ENCODE data around the gene AGPAT3.
"Not testable (repeated sequence)": the region's sequence is repeated elsewhere in the genome, so short reads cannot be mapped to it uniquely, and the experiment has no call there.

Gene AGPAT3

DNA sequence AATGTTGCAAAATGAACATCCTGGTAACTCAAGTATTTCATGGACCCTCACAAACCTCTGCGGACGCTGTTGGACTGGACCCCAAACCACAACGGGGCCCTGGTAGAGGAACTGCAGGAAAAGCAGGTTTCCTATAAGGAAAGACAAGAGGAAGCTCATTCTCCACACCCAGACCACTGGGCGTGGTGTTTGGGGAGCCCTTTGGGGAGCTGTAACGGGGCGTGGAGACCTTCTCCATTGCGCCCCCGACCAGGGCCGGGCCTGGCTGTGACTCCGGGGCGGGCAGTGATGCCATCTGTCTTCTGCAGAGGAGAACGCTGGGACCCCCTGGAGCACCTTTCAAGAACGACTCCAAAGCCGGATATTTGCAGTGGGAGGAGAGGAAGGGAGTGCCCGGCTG lies 30.0 kb upstream of the AGPAT3 start:
- Histone ChIP-seq H3K4me3 (ENCODE audit: extremely low read depth, insufficient read depth, low read length, poor library complexity, severe bottlenecking) (no peak overlapping the region), H3K4me1 (ENCODE audit: control insufficient read depth, insufficient read depth, low read length, poor library complexity, severe bottlenecking) (no peaks in the 10 kb centered on the region), H3K9me3 (ENCODE audit: control insufficient read depth, low read length) (peaks cover 4% of the 10 kb centered on the region), H3K27ac (ENCODE audit: low read depth, low read length, severe bottlenecking) (no peak overlapping the region), H3K36me3 (ENCODE audit: control insufficient read depth, insufficient read depth, low read length) (no peaks in the 10 kb centered on the region)
- WGBS, 2 experiments (ENCODE audit: insufficient coverage in 2 of 2): 84 to 88% methylated on average over 13 to 14 of the region's 15 CpGs

- no peak overlapping the region for H3K4me3 ChIP-seq (ENCODE audit: extremely low read depth, insufficient read depth, low read length, poor library complexity, severe bottlenecking)
- H3K36me3 ChIP-seq (ENCODE audit: control insufficient read depth, insufficient read depth, low read length): no peaks in the 10 kb centered on the region
- H3K9me3 ChIP-seq (ENCODE audit: control insufficient read depth, low read length): peaks cover 4% of the 10 kb centered on the region
- no peaks in the 10 kb centered on the region for H3K4me1 ChIP-seq (ENCODE audit: control insufficient read depth, insufficient read depth, low read length, poor library complexity, severe bottlenecking)
- WGBS, 2 experiments (ENCODE audit: insufficient coverage in 2 of 2): 93% methylated on average over 4 of the region's 6 CpGs; no CpG with 5 or more reads in 1 of the 2 experiments
- H3K27ac ChIP-seq (ENCODE audit: low read depth, low read length, severe bottlenecking): no peak overlapping the region
Measured at GRCh38 chr21:43835861-43836260, 29.2 kb upstream of the AGPAT3 start.

DNA sequence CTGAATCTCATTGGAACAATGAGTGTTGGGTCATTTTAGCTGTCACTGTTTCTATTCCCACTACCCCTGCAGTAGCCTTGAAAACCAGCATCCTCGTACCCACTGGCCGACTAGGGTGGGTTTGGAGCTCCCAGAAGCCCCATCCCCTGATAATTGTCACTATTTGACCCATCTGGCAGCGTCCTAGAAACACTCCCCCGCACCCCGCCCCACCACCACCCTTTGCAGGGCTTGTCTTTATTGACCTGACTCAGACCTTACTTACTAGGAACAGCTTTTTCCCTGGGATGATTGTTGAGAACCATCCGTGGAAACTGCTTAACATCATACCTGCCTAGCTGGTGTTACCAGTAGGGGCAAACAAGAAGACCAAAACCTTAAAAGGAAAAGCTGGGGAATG lies 28.4 kb upstream of the AGPAT3 start:
- Histone ChIP-seq H3K9me3 (ENCODE audit: control insufficient read depth, low read length) (peaks cover 4% of the 10 kb centered on the region), H3K27ac (ENCODE audit: low read depth, low read length, severe bottlenecking) (no peak overlapping the region), H3K4me1 (ENCODE audit: control insufficient read depth, insufficient read depth, low read length, poor library complexity, severe bottlenecking) (no peaks in the 10 kb centered on the region)

DNA sequence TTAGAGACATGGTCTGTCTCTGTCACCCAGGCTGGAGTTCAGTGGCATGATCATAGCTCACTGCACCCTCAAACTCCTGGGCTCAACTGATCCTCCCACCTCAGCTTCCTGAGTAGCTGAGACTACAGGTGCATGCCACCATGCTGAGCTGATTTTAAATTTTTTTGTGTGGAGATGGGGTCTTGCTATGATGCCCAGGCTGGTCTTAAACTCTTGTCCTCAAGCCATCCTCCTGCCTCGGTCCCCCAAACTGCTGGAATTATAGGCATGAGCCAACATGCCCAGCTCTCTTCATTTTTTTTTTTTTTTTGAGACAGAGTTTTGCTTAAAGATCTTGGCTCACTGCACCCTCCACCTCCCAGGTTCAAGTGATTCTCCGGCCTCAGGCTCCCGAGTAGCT lies 24.8 kb upstream of the AGPAT3 start:
- no peak overlapping the region for H3K27ac ChIP-seq (ENCODE audit: low read depth, low read length, severe bottlenecking)
- H3K4me3 ChIP-seq (ENCODE audit: extremely low read depth, insufficient read depth, low read length, poor library complexity, severe bottlenecking): no peak overlapping the region
- WGBS, 2 experiments (ENCODE audit: insufficient coverage in 2 of 2): 90 to 100% methylated on average over 1 to 3 of the region's 3 CpGs
- no peaks in the 10 kb centered on the region for H3K4me1 ChIP-seq (ENCODE audit: control insufficient read depth, insufficient read depth, low read length, poor library complexity, severe bottlenecking)
- H3K36me3 ChIP-seq (ENCODE audit: control insufficient read depth, insufficient read depth, low read length): no peaks in the 10 kb centered on the region
- no peaks in the 10 kb centered on the region for H3K9me3 ChIP-seq (ENCODE audit: control insufficient read depth, low read length)

More for the DNA sequence above, 28.4 kb upstream of the AGPAT3 start:
- 81 to 87% methylated on average over 3 to 6 of the region's 6 CpGs for WGBS, 2 experiments (ENCODE audit: insufficient coverage in 2 of 2)
- no peaks in the 10 kb centered on the region for H3K36me3 ChIP-seq (ENCODE audit: control insufficient read depth, insufficient read depth, low read length)
- H3K4me3 ChIP-seq (ENCODE audit: extremely low read depth, insufficient read depth, low read length, poor library complexity, severe bottlenecking): no peak overlapping the region

- H3K36me3 ChIP-seq (ENCODE audit: control insufficient read depth, insufficient read depth, low read length): no peaks in the 10 kb centered on the region
- no peak overlapping the region for H3K4me3 ChIP-seq (ENCODE audit: extremely low read depth, insufficient read depth, low read length, poor library complexity, severe bottlenecking)
- WGBS, 2 experiments (ENCODE audit: insufficient coverage in 2 of 2): 100% methylated on average over 1 of the region's 2 CpGs; no CpG with 5 or more reads in 1 of the 2 experiments
- no peaks in the 10 kb centered on the region for H3K4me1 ChIP-seq (ENCODE audit: control insufficient read depth, insufficient read depth, low read length, poor library complexity, severe bottlenecking)
- H3K27ac ChIP-seq (ENCODE audit: low read depth, low read length, severe bottlenecking): no peak overlapping the region
- no peaks in the 10 kb centered on the region for H3K9me3 ChIP-seq (ENCODE audit: control insufficient read depth, low read length)
Measured at GRCh38 chr21:43842742-43843141, 22.3 kb upstream of the AGPAT3 start.

DNA sequence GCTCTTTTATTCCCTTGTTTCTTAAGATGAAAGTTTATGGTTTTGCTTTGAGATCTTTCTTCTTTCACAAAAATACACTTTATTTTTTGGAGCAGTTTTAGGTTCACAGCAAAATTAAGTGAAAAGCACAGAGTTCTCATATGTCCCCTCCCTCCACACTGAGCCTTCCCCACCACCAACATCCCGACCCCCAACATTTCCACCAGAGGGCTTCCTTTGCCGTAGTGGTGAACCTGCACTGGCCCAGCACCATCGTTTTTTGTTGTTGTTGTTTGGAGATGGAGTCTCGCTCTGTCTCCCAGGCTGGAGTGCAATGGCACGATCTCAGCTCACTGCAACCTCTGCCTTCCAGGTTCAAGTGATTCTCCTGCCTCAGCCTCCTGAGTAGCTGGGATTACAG lies 20.1 kb upstream of the AGPAT3 start:
- not testable (repeated sequence) for H3K27ac ChIP-seq (ENCODE audit: low read depth, low read length, severe bottlenecking); H3K4me1 ChIP-seq (ENCODE audit: control insufficient read depth, insufficient read depth, low read length, poor library complexity, severe bottlenecking); H3K9me3 ChIP-seq (ENCODE audit: control insufficient read depth, low read length); H3K4me3 ChIP-seq (ENCODE audit: extremely low read depth, insufficient read depth, low read length, poor library complexity, severe bottlenecking); H3K36me3 ChIP-seq (ENCODE audit: control insufficient read depth, insufficient read depth, low read length)
- 57% methylated on average over 1 of the region's 5 CpGs; no CpG with 5 or more reads in 1 of the 2 experiments for whole genome bisulfite sequencing, 2 experiments (ENCODE audit: insufficient coverage in 2 of 2)

GRCh38 chr21:43845386-43845785 lies 19.6 kb upstream of the AGPAT3 start:
- no peak overlapping the region for H3K27ac ChIP-seq (ENCODE audit: low read depth, low read length, severe bottlenecking)
- no peaks in the 10 kb centered on the region for H3K9me3 ChIP-seq (ENCODE audit: control insufficient read depth, low read length)
- H3K4me3 ChIP-seq (ENCODE audit: extremely low read depth, insufficient read depth, low read length, poor library complexity, severe bottlenecking): no peak overlapping the region
- no peaks in the 10 kb centered on the region for H3K4me1 ChIP-seq (ENCODE audit: control insufficient read depth, insufficient read depth, low read length, poor library complexity, severe bottlenecking)
- H3K36me3 ChIP-seq (ENCODE audit: control insufficient read depth, insufficient read depth, low read length): no peaks in the 10 kb centered on the region
- 92 to 96% methylated on average over 13 of the region's 13 CpGs for whole genome bisulfite sequencing, 2 experiments (ENCODE audit: insufficient coverage in 2 of 2)

- 97% methylated on average over 5 of the region's 6 CpGs; no CpG with 5 or more reads in 1 of the 2 experiments for WGBS, 2 experiments (ENCODE audit: insufficient coverage in 2 of 2)
- H3K27ac ChIP-seq (ENCODE audit: low read depth, low read length, severe bottlenecking): no peak overlapping the region
Measured at GRCh38 chr21:43846430-43846829, 18.6 kb upstream of the AGPAT3 start.

GRCh38 chr21:43847301-43847700 lies 17.7 kb upstream of the AGPAT3 start:
- 95 to 97% methylated on average over 14 of the region's 14 CpGs for WGBS, 2 experiments (ENCODE audit: insufficient coverage in 2 of 2)
- H3K9me3 ChIP-seq (ENCODE audit: control insufficient read depth, low read length): no peaks in the 10 kb centered on the region
- no peaks in the 10 kb centered on the region for H3K36me3 ChIP-seq (ENCODE audit: control insufficient read depth, insufficient read depth, low read length)
- H3K4me1 ChIP-seq (ENCODE audit: control insufficient read depth, insufficient read depth, low read length, poor library complexity, severe bottlenecking): no peaks in the 10 kb centered on the region
- H3K27ac ChIP-seq (ENCODE audit: low read depth, low read length, severe bottlenecking): no peak overlapping the region
- no peak overlapping the region for H3K4me3 ChIP-seq (ENCODE audit: extremely low read depth, insufficient read depth, low read length, poor library complexity, severe bottlenecking)

More at GRCh38 chr21:43846430-43846829, 18.6 kb upstream of the AGPAT3 start:
- H3K36me3 ChIP-seq (ENCODE audit: control insufficient read depth, insufficient read depth, low read length): no peaks in the 10 kb centered on the region
- H3K4me1 ChIP-seq (ENCODE audit: control insufficient read depth, insufficient read depth, low read length, poor library complexity, severe bottlenecking): no peaks in the 10 kb centered on the region
- H3K9me3 ChIP-seq (ENCODE audit: control insufficient read depth, low read length): no peaks in the 10 kb centered on the region
- H3K4me3 ChIP-seq (ENCODE audit: extremely low read depth, insufficient read depth, low read length, poor library complexity, severe bottlenecking): no peak overlapping the region

- H3K27ac ChIP-seq (ENCODE audit: low read depth, low read length, severe bottlenecking): no peak overlapping the region
- no peaks in the 10 kb centered on the region for H3K4me1 ChIP-seq (ENCODE audit: control insufficient read depth, insufficient read depth, low read length, poor library complexity, severe bottlenecking)
- H3K4me3 ChIP-seq (ENCODE audit: extremely low read depth, insufficient read depth, low read length, poor library complexity, severe bottlenecking): no peak overlapping the region
- H3K36me3 ChIP-seq (ENCODE audit: control insufficient read depth, insufficient read depth, low read length): no peaks in the 10 kb centered on the region
- WGBS, 2 experiments (ENCODE audit: insufficient coverage in 2 of 2): 91 to 96% methylated on average over 8 to 10 of the region's 10 CpGs
- no peaks in the 10 kb centered on the region for H3K9me3 ChIP-seq (ENCODE audit: control insufficient read depth, low read length)
Measured at GRCh38 chr21:43848771-43849170, 16.3 kb upstream of the AGPAT3 start.

- WGBS, 2 experiments (ENCODE audit: insufficient coverage in 2 of 2): 83 to 84% methylated on average over 10 to 13 of the region's 13 CpGs
- Histone ChIP-seq H3K27ac (ENCODE audit: low read depth, low read length, severe bottlenecking) (no peak overlapping the region), H3K4me3 (ENCODE audit: extremely low read depth, insufficient read depth, low read length, poor library complexity, severe bottlenecking) (no peak overlapping the region), H3K36me3 (ENCODE audit: control insufficient read depth, insufficient read depth, low read length) (no peaks in the 10 kb centered on the region), H3K9me3 (ENCODE audit: control insufficient read depth, low read length) (no peaks in the 10 kb centered on the region), H3K4me1 (ENCODE audit: control insufficient read depth, insufficient read depth, low read length, poor library complexity, severe bottlenecking) (no peaks in the 10 kb centered on the region)
Measured at GRCh38 chr21:43849532-43850299, 15.3 kb upstream of the AGPAT3 start.
